NK-92 (cell line): ENCODE results near the gene KCNQ1.

Experiments used
- DNase-seq: peaks from one replicate; lab custom pipeline; 2025; ENCODE audit not compliant: unreplicated experiment; lab: John Stamatoyannopoulos, UW

Gene KCNQ1

DNA sequence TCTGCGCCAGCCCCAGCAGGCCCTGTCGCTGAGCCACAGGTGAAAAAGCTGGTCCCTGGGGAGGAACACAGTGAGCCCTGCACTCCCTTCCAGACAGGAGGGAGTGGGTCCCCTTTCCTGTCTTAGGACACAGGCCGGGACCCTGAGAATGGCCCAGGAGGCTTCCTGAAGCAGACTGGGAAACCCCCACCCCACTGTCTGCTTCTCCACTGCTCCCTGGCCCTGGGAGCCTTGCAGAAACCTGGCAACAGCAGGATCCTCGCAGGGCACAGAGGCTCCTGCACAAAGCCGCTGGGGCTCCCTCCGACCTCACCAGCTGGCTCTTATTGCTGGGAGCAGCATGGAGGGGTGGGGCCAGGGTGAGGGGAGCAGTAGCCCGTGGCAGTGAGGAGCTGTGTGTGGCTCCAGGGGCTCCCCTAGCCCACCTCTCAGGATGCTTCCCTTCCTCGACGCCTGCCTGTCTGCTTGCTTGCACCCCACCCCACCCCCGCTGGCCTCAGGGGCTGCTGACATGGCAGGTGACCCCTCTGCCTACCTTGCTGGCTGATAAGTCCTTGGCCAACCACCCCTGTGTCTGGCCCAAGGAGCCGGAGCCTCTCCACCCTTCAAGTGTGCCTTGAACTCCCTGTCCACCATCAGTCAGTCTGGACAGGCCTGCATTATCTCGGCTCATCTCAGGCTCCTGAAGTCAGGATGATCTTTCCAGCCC, 327.1 kb downstream of the KCNQ1 start:
- no peak for DNase-seq

- no peak for DNase-seq
Measured at GRCh38 chr11:2772544-2773031, 327.8 kb downstream of the KCNQ1 start.

- no peak for DNase-seq
Measured at GRCh38 chr11:2774173-2775082, 329.6 kb downstream of the KCNQ1 start.

GRCh38 chr11:2775083-2775625, 330.3 kb downstream of the KCNQ1 start:
- no peak for DNase-seq

GRCh38 chr11:2775626-2776350, 331.0 kb downstream of the KCNQ1 start:
- DNase-seq, result no peak

- DNase-seq, result no peak
Measured at GRCh38 chr11:2776351-2777061, 331.7 kb downstream of the KCNQ1 start.

- no peak for DNase-seq
Measured at GRCh38 chr11:2777386-2777785, 332.6 kb downstream of the KCNQ1 start.

GRCh38 chr11:2777871-2778629, 333.2 kb downstream of the KCNQ1 start:
- DNase-seq, result no peak

DNA sequence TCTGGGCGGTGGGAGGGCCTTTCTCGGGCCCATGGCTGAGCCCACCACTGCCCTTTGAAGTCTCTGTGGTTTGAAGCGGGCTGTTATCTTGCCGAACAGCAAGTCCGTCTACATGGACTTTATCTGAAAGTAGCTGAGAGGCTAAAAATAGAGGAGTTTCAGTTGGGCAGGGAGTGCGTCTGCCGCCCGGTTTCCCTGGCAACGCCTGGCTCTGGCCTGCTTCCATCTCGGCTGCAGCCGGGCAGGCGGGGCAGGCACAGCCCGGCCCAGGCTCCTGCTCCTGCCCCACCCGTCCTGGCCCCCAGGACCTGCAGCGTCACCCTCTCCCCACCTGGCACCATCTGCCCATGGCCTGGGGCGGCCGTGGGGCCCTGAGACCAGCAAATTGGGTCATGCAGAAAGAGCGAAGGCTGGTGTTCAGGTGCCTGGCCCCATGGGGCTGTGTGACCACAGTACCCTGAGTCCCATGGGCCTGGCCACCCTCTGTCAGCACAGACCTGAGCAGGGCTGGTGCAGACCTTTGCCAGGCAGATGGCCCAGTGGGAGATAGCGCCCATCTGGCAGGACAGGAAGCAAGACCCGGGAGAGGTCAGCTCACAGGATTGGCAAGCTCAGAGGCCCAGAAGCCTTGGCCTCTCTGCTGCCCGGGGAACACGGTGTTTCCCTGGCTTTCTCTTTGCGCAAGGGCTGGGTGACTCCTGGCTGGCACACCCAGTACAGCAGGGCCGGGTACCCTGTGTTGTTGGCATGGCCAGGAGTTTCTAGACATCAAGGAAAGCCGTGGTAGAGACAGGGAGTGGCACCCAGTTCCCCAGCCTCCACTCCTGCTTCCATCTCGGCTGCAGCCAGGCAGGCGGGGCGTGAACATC, 334.1 kb downstream of the KCNQ1 start:
- DNase-seq, result no peak

DNA sequence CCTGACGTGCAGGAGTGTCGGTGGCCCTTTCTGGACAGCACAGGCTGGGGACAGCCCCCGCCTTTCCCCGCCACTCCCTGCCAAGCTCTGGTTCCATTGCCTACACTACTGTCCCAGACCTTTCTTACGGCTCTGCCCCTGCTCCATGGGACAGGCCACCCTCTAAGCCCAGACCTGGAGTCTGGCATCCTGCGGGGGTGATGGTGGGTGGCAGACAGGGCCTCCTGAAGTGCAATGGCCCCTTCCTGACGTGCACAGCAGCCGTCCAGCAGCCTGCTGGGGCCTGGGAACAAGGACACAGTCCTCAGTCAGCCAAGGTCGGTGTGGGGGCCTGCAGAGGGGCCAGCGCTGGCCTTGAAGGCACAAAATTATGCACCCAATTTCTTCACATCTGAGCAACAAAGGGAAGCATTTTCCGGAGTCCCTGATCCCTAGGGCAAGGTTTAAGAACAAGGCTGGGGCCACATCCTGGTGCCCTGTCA, 334.7 kb downstream of the KCNQ1 start:
- no peak for DNase-seq

- DNase-seq, result no peak
Measured at GRCh38 chr11:2779981-2780849, 335.4 kb downstream of the KCNQ1 start.

GRCh38 chr11:2780850-2781407, 336.1 kb downstream of the KCNQ1 start:
- DNase-seq, result no peak

DNA sequence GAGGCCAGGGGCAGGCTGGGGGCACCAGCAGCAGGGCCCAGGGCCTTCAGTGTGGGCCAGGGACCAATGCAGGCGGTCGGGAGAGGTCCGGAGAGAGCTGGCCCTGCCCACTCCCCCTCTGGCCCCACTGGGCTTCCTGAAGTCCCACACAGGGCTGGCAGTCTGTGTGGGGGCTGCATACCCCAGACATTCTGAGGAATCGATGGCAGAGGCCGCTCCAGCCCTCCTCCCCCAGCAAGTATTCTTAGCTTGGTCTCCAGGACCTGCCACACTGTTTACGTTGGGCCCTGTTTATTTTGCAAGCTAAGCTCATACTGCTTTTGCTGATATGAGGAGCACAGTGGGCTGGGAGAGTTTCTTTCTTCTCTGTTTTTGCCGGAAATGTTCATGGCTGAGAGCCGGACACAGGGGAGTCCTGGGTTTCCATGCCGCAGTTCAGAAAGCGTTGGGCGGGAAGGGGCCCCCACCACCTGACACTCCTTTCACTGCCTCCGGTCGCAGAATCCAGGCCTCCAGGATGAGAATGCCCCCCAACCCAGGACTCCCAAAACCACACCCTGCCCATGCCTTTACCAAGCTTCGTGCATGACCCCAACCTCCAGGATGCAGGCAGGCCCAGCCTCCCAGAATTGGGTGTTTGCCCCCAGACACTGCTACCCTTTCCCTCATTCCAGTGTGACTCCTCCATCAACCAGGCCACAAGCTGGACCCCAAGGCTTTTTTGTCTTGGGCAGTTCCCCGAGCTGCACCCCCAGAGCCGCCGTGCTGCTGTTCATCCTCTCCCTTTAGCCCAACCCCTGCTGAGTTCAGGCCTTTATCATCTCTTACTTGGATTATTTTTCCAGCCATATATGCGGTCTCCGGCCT, 336.8 kb downstream of the KCNQ1 start:
- no peak for DNase-seq

DNA sequence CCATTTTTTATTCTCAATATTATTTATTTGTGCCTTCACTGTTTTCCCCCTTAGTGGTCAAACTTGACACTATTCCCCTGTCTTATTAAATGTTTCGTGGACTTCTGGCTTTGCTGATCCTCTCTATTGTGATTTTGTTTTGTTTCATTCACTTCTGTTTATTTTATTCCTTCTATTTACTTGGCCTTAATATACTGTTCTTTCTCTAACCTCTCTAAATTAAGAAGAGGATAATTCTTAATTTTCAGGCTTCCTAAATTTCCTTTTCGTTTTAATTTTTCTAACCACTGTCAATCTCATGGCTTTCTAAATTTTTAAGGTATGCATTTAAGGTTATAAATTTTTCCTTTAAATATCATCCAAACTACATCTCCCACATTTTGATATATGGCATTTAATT, 338.0 kb downstream of the KCNQ1 start:
- no peak for DNase-seq

DNA sequence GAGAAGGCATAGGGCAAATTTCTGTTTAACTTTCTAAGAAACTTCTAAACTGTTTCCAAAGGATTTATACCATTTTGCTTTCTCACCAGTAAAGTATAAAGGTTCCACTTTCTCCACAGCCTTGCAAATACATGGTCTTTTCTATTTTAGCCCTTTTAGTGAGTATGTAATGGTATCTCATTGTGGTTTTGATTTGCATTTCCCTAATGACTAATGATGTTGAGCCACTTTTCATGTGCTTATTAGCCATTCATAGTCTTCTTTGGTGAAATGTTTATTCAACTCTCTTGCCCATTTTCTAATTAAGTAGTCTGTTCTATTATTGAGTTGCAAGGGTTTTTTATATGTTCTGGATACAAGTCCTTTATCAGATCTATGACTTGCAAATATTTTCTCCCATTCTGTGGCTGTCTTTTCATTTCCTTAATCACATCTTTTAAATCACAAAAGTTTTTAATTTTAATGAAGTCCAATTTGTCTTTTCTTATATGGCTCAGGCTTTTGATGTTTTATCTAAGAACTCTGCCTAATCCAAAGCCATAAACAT, 338.8 kb downstream of the KCNQ1 start:
- no peak for DNase-seq

DNA sequence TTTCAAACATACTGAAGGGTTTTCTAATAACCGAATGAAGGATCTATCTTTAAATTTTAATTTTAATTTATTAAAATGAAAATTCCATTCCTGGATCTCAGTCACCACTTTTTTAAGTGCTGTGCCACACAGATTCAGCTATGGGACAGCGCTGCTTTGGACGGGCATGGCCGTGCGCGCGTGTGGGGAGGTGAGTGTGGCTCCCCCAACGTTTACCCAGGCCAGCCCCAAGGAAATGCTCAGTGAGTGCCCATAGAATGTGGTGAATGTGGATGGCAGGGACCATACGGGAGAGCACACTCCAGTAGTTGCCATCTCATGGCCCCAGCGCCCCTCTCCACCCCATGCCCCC, 343.0 kb downstream of the KCNQ1 start:
- DNase-seq, result no peak
